Liver (tissue), 3 donors: Measurements from ENCODE around the gene ANKRD60.

ENCODE experiments used
- CTCF ChIP-seq: fragments of 150-350 bp; IDR thresholded peaks from 2 replicates; pipeline ENCODE4 v1.5.1; 2017; ENCODE audit warnings: improper control_type of control experiment, low read depth, low read length; ENCODE audit not compliant: missing input control
- GABPA ChIP-seq, 2 donors: IDR thresholded peaks in 1 of 2; conservative IDR thresholded peaks in 1 of 2; 2 replicates each; pipeline ENCODE4 v1.6.1; 2016; ENCODE audit warnings: antibody characterized with exemption in 2 of 2, mild to moderate bottlenecking in 1 of 2, moderate library complexity in 1 of 2
- HNF4A ChIP-seq, 2 donors: conservative IDR thresholded peaks; 2 replicates each; pipeline ENCODE4 v1.6.1; 2016; ENCODE audit warnings: antibody characterized with exemption in 2 of 2, mild to moderate bottlenecking in 2 of 2
- TAF1 ChIP-seq: conservative IDR thresholded peaks from 2 replicates; pipeline ENCODE4 v1.6.1; 2016; ENCODE audit warnings: antibody characterized with exemption, mild to moderate bottlenecking
- ZBTB33 ChIP-seq: IDR thresholded peaks from 2 replicates; pipeline ENCODE4 v1.6.1; 2016; ENCODE audit warnings: antibody characterized with exemption
- donor health status: healthy.
- donor health status: healthy.

GRCh38 chr20:58254890-58255289 lies 26.4 kb upstream of the ANKRD60 start:
- TF ChIP-seq CTCF = no peak
- TF ChIP-seq GABPA (IDR thresholded peaks at IDR 0.05 in 1 of 2, conservative IDR thresholded peaks at IDR 0.05 in 1 of 2) = no peak
- TF ChIP-seq HNF4A (conservative IDR thresholded peaks at IDR 0.05) = no peak
- TF ChIP-seq TAF1 = no peak
- TF ChIP-seq ZBTB33 = no peak
